ENCODE measurements around the gene EHD2. TPM values are rescaled to one million over a fixed set of nuclear protein-coding genes. Genes with fewer than 3 reads are reported as not detected.
"Not testable (repeated sequence)": the region's sequence is repeated elsewhere in the genome, so short reads cannot be mapped to it uniquely, and the experiment has no call there.

EHD2 gene
- 0.37 and 0.53 TPM in 2 replicates for total RNA-seq (2014; rRNA removed; shearing (Covaris generic))
- 5.2 and 6.3 TPM in 2 replicates for polyA plus RNA-seq (2015; cell fraction: cytosol; rRNA removed)
- polyA plus RNA-seq (2015; cell fraction: nucleus; rRNA removed) = 0.27 and 0.78 TPM in 2 replicates

- DNase-seq (ENCODE audit: low read depth, low spot score) = peak; percentile 37
- in situ Hi-C loops (cut with HindIII; ENCODE audit: low pct_unique_long_range_greater_than_20kb, low sequenced_read_pairs) = no loop called here
These were observed at the start of gene EHD2 for GRCh38 chr19:47713046-47714021. EHD2 (plus strand) TSS chr19:47713422; CDS start chr19:47716613, 3,191 bp downstream.

DNA sequence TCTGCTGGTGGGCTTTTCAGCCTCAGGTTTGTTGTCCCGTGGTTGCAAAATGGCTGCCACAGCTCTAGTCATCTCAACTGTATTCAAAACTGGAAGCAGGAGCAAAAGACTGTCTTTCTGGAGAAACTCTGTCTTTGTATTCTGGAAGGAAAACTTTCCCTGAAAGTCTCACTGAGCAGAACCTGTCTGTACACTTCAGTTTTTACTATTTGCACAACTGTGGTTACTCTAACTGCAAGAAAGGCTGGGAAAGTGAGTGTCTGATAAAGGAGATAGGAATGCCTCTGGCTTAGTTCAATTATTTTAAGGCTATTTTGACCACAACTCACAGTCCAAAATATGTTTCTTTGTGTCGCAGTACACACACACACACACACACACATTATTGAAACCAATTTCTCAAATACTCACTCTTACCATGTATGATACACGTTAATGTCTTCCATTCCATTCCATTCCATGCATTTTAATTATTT, 49.7 kb upstream of the EHD2 start:
- no peak for DNase-seq (ENCODE audit: low read depth, low spot score)
- in situ Hi-C loops (cut with HindIII; ENCODE audit: low pct_unique_long_range_greater_than_20kb, low sequenced_read_pairs) = no loop called here

DNA sequence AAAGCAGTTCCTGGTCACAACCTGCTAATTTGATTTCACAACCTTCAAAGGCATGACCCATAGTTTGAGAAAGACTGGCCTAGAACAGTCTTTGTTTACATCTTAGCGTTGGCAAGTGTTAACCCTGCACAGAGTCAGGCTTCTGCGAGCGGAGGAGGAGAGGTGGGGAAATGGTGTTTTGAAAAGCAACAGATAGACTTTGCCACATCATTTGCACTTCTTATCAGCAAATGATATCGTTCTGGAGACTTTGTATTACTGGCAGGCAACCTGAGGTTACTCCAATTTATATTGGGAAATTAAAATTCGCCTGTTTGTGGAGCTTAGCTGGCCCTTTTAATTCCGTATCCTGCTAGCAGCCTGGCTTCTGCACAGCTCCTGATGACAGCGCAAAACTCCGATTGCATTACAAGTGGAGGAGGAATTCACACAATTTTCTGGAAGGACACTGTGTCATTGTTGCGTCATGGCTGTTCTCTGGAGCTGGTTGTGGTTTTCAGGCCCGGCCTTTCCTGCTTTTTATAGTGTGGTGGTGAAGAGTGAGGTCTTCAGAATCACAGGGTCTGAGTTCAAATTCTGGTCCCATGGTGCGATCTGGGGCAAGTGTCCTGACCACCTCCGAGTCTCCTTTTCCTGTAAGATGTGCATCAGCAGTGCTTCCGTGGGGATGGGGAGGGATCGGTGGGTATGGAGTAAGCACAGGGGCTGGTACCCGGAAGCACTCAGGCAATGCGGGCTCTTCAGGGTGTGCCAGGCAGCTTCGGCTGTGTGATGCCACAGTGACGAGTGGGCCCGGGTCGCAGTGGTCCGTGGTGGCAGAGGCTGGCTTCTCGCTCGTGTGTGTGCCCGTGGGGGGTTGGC, 49.1 kb upstream of the EHD2 start:
- peak; percentile 85 for DNase-seq (ENCODE audit: low read depth, low spot score)
- in situ Hi-C loops (cut with HindIII; ENCODE audit: low pct_unique_long_range_greater_than_20kb, low sequenced_read_pairs) = no loop called here

DNA sequence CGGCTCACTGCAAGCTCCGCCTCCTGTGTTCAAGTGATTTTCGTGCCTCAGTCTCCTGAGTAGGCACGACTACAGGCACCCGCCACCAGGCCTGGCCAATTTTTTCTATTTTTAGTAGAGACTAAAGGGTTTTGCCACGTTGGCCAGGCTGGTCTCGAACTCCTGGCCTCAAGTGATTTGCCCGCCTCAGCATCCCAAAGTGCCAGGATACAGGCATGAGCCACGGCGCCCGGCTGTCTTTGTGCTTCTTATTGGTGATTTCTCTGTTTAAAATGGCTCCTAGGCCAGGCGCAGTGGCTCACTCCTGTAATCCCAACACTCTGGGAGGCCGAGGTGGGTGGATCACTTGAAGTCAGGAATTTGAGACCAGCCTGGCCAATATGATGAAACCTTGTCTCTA, 44.7 kb upstream of the EHD2 start:
- DNase-seq (ENCODE audit: low read depth, low spot score); in situ Hi-C loops (cut with HindIII; ENCODE audit: low pct_unique_long_range_greater_than_20kb, low sequenced_read_pairs): not testable (repeated sequence)

DNA sequence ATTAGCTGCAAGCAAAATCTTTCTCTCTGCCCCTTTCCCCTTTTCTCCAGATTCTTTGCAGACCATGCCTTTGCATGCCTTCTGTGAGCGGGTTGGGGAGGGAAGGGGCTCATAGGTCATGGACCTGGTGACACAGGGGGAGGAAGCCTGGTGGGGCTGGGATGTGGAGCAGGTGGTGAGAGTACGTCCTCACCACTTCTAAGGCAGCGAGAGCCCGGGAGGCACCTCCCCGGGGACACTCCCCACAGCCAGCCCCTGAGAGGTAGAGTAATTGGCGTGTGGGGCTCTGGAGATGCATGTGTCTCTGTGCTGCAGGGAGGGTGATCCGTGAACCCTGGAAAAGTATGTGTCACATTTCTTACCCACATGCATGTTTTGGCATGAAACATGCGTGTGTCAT, 42.5 kb upstream of the EHD2 start:
- DNase-seq (ENCODE audit: low read depth, low spot score) = no peak
- in situ Hi-C loops (cut with HindIII; ENCODE audit: low pct_unique_long_range_greater_than_20kb, low sequenced_read_pairs) = no loop called here

- no peak for DNase-seq (ENCODE audit: low read depth, low spot score)
- in situ Hi-C loops (cut with HindIII; ENCODE audit: low pct_unique_long_range_greater_than_20kb, low sequenced_read_pairs) = no loop called here
These were observed 41.7 kb upstream of the EHD2 start for GRCh38 chr19:47671499-47671898.

GRCh38 chr19:47673426-47673825, 39.8 kb upstream of the EHD2 start:
- DNase-seq (ENCODE audit: low read depth, low spot score) = no peak
- in situ Hi-C loops (cut with HindIII; ENCODE audit: low pct_unique_long_range_greater_than_20kb, low sequenced_read_pairs) = no loop called here

DNA sequence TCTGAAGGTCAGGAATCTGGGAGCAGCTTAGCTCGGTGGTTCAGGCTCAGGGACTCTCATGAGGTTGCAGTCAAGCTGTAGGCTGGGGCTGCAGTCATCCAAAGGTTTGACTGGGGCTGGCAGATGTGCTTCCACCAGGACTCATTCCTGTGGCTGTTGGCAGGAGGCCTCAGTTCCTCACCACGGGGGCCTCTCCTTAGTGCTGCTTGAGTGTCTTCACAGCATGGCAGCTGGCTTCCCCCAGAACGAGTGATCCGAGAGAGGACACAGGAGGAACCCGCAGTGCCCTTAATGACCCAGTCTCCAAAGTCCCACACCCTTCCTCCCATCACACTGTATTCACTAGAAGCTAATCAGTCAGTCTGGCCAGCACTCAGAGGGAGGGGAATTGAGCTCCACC, 38.7 kb upstream of the EHD2 start:
- in situ Hi-C loops (cut with HindIII; ENCODE audit: low pct_unique_long_range_greater_than_20kb, low sequenced_read_pairs) = no loop called here
- no peak for DNase-seq (ENCODE audit: low read depth, low spot score)

GRCh38 chr19:47675271-47675670, 38.0 kb upstream of the EHD2 start:
- in situ Hi-C loops (cut with HindIII; ENCODE audit: low pct_unique_long_range_greater_than_20kb, low sequenced_read_pairs) = no loop called here
- DNase-seq (ENCODE audit: low read depth, low spot score) = no peak

DNA sequence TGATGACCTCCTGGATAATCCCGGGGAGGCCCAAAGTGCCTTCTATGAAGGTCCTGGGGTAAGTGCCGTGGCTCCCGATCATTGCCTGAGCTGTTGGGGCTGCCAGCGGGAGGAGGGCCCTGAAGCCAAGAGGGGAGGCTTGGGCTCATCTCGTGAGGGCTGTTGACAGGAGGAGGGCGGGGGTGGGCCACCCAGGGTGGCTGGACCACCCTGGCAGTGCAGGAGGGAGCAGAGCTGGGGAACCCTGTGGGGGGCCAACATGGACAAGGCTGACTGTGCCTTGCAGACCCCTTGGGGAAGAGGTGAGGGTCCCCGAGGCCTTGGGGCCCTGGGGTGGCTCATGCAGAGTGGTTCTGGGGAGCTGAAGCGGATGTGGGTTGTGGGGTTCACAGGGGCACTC, 37.4 kb upstream of the EHD2 start:
- in situ Hi-C loops (cut with HindIII; ENCODE audit: low pct_unique_long_range_greater_than_20kb, low sequenced_read_pairs) = no loop called here
- DNase-seq (ENCODE audit: low read depth, low spot score) = no peak

- no peak for DNase-seq (ENCODE audit: low read depth, low spot score)
- in situ Hi-C loops (cut with HindIII; ENCODE audit: low pct_unique_long_range_greater_than_20kb, low sequenced_read_pairs) = no loop called here
These were observed 36.4 kb upstream of the EHD2 start for GRCh38 chr19:47676811-47677210.

DNA sequence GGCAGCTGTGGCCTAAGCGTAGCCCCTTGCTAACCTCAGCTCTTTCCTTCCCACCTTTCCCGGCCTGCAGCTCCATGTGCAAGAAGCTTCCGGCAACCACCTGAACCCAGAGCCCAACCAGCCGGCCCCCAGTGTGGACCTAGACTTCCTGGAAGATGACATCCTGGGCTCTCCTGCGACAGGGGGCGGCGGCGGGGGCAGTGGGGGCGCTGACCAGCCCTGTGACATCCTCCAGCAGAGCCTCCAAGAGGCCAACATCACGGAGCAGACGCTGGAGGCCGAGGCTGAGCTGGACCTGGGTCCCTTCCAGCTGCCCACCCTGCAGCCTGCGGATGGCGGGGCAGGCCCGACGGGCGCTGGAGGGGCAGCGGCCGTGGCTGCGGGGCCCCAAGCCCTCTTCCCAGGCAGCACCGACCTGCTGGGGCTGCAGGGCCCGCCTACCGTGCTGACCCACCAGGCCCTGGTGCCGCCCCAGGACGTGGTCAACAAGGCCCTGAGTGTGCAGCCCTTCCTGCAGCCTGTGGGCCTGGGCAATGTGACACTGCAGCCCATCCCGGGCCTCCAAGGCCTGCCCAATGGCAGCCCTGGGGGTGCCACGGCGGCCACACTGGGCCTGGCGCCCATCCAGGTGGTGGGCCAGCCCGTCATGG, 33.8 kb upstream of the EHD2 start:
- in situ Hi-C loops (cut with HindIII; ENCODE audit: low pct_unique_long_range_greater_than_20kb, low sequenced_read_pairs) = no loop called here
- DNase-seq (ENCODE audit: low read depth, low spot score) = no peak

GRCh38 chr19:47679922-47680857, 33.0 kb upstream of the EHD2 start:
- in situ Hi-C loops (cut with HindIII; ENCODE audit: low pct_unique_long_range_greater_than_20kb, low sequenced_read_pairs) = no loop called here
- no peak for DNase-seq (ENCODE audit: low read depth, low spot score)

- no peak for DNase-seq (ENCODE audit: low read depth, low spot score)
- in situ Hi-C loops (cut with HindIII; ENCODE audit: low pct_unique_long_range_greater_than_20kb, low sequenced_read_pairs) = no loop called here
These were observed 32.3 kb upstream of the EHD2 start for GRCh38 chr19:47680858-47681332.

DNA sequence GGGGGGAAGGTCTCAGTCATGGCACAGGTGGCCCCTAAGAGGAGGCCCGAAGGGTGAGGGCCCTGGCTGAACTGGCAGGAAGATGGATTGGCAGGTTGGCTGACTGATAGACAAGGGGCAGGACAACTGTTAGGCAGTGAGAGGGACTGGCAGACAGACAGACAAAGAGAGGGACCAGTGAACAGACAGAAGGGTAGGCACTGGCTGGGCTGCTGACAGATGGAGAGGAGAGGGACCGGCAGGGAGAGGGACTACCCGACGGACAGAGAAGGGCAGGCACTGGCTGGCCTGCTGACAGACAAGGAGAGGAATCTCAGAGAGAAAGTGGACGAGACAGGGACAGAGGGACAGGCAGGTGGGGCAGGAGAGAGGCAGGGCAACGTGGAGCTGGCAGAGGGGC, 31.8 kb upstream of the EHD2 start:
- no peak for DNase-seq (ENCODE audit: low read depth, low spot score)
- in situ Hi-C loops (cut with HindIII; ENCODE audit: low pct_unique_long_range_greater_than_20kb, low sequenced_read_pairs) = no loop called here

- DNase-seq (ENCODE audit: low read depth, low spot score) = no peak
- in situ Hi-C loops (cut with HindIII; ENCODE audit: low pct_unique_long_range_greater_than_20kb, low sequenced_read_pairs) = no loop called here
These were observed 31.3 kb upstream of the EHD2 start for GRCh38 chr19:47681936-47682335.

DNA sequence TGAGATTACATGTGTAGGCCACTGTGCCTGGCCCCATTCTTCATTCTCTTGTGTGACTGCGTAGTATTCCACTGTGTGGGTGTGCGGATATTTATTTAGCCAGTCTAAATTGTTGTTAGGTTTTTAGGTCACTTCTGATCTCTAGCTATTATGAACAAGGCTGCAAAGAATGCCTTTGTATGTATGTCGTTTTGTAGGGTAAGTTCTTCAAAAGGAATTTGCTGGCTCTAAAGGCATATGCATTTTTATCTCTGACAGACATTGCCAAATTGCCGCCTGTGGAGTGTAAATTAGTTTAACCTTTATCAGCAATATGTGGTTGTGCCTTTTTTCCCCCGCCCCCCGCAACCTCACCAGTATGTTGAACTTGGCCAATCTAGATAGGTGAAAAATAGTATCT, 30.3 kb upstream of the EHD2 start:
- DNase-seq (ENCODE audit: low read depth, low spot score) = no peak
- in situ Hi-C loops (cut with HindIII; ENCODE audit: low pct_unique_long_range_greater_than_20kb, low sequenced_read_pairs) = no loop called here
